HG03280 (cell line): ENCODE measurements around the gene CGB3.
"Not testable (repeated sequence)": the region's sequence is repeated elsewhere in the genome, so short reads cannot be mapped to it uniquely, and the experiment has no call there.

Source experiments
- ATAC-seq: cut with Tn5 transposase; IDR thresholded peaks from one replicate; pipeline ENCODE4 v1.9.1; 2021; ENCODE audit warnings: mild to moderate bottlenecking, moderate library complexity; ENCODE audit not compliant: unreplicated experiment

Gene CGB3

DNA sequence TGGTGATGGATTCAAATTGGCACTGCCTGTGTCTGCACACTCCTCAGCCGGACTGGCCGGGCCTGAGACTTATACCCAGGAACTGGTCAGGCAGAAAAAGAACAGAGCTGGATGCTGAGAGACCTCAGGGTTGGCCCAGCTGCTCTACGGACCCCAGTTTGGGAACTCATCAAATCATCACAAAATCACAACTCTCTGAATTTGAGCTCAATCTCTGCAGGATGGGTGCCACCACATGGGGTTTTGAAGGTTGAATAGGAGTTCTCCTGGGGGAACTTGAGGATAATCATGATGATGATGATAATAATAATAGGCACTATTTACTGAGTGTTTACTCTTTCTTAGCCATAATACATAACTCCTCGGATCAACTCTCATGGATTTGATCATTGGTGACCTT is 18.5 kb upstream of the CGB3 start:
- ATAC-seq: not testable (repeated sequence)

DNA sequence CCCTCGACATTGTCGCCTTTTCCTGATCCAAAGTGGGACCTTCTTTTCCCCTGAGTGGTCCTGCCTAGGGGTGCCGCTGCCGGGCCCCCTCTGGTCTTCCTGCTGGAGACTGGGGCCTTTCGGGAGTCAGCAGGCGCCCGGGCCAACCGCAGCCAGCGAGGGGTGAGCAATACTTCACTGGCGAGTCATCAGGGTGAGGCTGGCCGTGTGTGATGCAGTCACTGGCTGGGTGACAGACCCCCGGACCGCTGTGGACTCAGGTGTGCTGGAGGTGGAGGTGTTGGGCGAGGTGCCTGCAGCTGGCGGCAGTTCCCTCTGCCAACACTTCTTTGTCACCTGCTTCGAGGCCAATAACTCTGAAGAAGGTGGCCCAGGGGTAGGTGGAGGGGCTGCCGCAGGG is 18.0 kb upstream of the CGB3 start:
- ATAC-seq: no peak

DNA sequence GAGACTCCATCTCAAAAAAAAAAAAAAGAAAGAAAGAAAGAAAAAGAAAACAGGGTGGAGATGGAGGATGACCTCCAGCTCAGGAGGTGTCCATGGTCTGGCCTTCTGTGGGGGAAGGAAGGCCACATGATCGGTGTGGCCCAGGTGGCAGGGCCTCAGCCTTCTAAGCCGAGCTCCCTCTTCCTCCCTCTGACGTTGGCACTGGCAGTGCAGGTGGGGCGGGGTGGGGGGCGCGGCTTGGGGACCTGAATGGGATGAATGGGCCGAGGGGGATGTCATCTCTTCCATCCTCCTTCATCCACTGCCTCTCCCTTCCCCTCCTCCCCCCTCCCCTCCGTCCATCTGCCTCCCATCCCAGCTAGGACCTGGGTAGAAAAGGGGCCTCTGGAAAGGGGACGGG is 15.6 kb upstream of the CGB3 start:
- not testable (repeated sequence) for ATAC-seq

DNA sequence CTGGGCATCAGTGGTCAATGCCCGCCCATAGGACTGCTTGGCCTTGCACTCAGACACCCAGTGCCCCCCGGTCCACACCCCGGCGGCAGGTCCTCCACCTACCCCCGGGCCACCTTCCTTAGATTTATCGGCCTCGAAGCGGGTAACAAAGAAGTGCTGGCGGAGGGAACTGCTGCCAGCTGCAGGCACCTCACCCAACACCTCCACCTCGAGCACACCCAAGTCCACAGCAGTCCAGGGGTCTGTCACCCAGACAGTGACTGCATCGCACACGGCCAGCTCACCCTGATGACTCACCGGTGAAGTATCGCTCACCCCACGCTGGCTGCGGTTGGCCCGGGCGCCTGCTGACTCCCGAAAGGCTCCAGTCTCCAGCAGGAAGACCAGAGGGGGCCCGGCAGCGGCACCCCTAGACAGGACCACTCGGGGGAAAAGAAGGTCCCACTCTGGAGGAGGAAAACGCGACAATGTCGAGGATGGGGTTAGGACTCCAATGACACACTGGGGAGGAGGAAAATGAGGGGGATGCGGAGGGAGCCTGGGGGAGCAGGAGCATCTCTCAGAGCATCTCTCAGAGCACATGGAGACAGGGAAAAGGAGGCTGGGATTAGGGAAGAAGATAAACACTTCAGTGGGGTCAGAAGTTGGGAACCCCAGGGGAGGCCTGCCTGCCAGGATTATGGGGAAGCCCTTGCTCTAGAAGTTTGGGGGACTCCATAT is 14.6 kb upstream of the CGB3 start:
- not testable (repeated sequence) for ATAC-seq

DNA sequence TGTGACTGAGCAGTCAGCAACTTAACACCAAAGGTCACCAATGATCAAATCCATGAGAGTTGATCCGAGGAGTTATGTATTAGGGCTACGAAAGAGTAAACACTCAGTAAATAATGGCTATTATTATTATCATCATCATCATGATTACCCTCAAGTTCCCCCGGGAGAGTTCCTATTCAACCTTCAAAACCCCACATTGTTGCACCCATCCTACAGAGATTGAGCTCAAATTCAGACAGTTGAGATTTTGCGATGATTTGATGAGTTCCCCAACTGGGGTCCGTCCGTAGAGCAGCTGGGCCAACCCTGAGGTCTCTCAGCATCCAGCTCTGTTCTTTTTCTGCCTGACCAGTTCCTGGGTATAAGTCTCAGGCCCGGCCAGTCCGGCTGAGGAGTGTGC is 14.0 kb upstream of the CGB3 start:
- not testable (repeated sequence) for ATAC-seq

DNA sequence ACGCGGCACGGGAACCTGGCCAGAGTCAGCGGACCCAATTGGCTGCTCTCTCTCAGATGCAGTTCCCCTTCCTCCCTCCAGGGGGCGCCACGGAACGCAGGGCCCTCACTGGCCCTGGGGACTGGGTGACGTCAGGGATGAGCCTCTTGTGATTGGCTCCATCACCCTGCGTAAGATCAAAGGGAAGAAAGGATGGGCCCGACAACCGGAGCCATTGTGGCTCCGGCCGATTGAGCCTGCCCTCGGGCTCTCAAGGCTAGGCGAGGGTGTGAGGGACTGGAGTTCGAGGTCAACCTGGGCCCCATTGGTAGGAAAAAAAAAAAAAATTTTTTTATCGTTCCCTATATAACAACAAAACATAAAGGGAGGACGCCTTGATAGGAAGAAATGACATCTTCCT is 12.7 kb upstream of the CGB3 start, which contains the start of gene CGB1:
Gene CGB1, minus strand, starts transcription at position 81 of the 400 bp plus-strand sequence. CDS start 184 bp downstream, outside the sequence.
- ATAC-seq: not testable (repeated sequence)

DNA sequence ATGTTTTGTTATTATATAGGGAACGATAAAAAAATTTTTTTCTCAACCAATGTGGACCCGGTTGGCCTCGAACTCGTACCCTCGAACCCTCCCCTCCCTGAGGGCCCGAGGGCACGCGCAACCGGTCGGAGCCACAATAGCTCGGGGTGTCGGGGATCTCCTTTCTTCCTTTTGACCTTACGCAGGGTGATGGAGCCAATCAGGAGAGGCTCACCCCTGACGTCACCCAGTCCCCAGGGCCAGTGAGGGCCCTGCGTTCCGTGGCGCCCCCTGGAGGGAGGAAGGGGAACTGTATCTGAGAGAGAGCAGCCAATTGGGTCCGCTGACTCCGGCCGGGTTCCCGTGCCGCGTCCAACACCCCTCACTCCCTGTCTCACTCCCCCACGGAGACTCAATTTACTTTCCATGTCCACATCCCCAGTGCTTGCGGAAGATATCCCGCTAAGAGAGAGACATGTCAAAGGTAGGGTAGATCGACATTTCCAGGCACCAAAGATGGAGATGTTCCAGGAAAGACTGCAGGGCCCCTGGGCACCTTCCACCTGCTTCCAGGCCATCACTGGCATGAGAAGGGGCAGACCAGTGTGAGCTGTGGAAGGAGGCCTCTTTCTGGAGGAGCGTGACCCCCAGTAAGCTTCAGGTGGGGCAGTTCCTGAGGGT is 7.6 kb upstream of the CGB3 start, which contains the start of gene CGB2:
Gene CGB2, plus strand, starts transcription at position 249 of the 660 bp plus-strand sequence. Its CDS starts 206 bp downstream, at position 455.
- not testable (repeated sequence) for ATAC-seq

DNA sequence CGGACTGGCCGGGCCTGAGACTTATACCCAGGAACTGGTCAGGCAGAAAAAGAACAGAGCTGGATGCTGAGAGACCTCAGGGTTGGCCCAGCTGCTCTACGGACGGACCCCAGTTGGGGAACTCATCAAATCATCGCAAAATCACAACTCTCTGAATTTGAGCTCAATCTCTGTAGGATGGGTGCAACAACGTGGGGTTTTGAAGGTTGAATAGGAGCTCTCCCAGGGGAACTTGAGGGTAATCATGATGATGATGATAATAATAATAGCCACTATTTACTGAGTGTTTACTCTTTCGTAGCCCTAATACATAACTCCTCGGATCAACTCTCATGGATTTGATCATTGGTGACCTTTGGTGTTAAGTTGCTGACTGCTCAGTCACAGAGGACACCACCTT is 6.2 kb upstream of the CGB3 start:
- not testable (repeated sequence) for ATAC-seq

DNA sequence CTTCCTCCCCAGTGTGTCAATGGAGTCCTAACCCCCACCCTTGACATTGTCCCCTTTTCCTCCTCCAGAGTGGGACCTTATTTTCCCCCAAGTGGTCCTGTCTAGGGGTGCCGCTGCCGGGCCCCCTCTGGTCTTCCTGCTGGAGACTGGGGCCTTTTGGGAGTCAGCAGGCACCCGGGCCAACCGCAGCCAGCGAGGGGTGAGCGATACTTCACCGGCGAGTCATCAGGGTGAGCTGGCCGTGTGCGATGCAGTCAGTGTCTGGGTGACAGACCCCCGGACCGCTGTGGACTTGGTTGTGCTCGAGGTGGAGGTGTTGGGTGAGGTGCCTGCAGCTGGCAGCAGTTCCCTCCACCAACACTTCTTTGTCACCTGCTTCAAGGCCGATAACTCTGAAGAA is 5.6 kb upstream of the CGB3 start:
- not testable (repeated sequence) for ATAC-seq

DNA sequence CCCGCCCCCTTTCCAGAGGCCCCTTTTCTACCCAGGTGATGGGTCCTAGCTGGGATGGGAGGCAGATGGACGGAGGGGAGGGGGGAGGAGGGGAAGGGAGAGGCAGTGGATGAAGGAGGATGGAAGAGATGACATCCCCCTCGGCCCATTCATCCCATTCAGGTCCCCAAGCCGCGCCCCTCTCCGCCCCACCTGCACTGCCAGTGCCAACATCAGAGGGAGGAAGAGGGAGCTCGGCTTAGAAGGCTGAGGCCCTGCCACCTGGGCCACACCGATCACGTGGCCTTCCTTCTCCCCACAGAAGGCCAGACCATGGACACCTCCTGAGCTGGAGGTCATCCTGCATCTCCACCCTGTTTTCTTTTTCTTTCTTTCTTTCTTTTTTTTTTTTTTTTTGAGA is 4.6 kb upstream of the CGB3 start:
- ATAC-seq: not testable (repeated sequence)

DNA sequence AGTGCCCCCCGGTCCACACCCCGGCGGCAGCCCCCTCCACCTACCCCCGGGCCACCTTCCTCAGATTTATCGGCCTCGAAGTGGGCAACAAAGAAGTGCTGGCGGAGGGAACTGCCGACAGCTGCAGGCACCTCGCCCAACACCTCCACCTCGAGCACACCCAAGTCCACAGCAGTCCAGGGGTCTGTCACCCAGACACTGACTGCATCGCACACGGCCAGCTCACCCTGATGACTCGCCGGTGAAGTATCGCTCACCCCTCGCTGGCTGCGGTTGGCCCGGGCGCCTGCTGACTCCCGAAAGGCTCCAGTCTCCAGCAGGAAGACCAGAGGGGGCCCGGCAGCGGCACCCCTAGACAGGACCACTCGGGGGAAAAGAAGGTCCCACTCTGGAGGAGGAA is 1.5 kb upstream of the CGB3 start:
- ATAC-seq: not testable (repeated sequence)

DNA sequence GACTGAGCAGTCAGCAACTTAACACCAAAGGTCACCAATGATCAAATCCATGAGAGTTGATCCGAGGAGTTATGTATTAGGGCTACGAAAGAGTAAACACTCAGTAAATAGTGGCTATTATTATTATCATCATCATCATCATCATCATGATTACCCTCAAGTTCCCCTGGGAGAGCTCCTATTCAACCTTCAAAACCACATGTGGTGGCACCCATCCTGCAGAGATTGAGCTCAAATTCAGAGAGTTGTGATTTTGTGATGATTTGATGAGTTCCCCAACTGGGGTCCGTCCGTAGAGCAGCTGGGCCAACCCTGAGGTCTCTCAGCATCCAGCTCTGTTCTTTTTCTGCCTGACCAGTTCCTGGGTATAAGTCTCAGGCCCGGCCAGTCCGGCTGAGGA is 955 bp upstream of the CGB3 start:
- ATAC-seq: not testable (repeated sequence)

DNA sequence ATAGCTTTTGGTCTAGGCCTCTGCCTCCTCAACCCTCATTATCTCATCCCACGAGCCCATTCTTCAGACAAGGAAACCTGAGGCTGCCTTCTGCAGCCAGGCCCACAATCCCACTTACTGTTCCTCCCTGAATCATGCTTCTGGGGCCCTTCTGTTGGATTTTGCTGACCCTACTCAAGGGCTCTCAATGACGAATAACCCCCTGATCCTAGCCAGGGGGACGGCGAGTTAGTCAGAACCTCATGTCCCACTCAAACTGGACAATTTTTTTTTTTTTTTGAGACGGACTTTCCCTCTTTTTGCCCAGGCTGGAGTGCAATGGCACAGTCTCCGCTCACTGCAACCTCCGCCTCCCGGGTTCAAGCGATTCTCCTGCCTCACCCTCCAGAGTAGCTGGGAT is 2.0 kb downstream of the CGB3 start:
- no peak for ATAC-seq

DNA sequence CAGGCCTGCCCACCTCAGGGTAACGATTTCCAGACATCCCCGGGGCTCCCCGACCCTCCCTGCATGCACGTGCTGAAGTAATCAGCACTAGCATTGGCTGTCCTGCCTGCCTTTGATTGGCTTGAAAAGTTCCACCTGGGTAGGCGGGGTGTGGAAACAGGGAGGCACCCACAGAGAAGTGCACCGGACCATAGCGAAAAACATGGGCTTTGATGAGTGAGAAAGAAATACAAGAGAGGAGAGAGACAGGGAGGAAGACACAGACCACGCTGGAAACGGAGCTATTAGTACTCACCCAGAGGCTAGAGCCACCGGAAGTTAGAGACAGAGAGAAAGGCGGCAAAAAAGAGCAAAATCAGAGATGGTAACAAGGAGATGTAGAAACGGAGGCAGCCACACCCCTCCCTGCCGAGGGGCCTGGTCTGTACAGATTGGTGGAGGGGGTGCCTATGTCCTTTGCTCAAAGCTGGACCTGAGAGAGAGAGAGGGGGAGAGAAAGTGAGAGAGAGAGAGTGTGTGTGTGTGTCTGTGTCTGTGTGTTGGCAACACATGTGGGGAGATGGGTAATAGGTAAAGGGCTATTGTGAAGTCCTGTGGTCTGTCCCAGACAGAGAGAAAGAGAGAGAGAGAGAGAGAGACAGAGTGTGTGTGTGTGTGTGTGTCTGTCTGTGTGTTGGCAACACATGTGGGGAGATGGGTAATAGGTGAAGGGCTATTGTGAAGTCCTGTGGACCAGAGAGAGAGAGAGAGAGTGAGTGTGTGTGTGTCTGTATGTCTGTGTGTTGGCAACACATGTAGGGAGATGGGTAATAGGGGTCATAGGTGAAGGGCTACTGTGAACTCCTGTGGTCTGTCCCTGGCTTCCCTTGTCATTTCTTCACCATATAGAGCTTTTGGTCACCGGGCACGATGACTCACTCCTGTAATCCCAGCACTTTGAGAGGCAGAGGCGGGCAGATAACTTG is 2.9 kb downstream of the CGB3 start:
- no peak for ATAC-seq

DNA sequence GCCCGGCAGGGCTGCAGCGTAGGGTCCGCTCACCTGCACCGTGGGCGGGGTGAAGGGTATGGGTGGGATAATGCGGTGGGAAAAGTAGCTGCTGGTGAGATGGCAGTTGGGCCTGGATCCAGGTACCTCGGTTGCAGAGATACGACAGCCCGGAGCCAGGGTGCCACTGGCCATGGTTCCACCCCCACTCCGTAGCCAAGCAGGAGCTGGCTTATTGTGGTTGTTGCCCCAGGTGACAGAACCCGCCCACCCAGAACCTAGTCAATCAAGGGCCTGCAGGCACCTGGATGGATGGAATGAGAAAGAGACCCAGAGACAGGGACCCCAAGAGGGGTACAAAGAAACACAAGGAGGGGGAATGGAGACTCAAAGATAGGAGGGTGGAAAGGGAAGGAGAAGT is 3.8 kb downstream of the CGB3 start:
- ATAC-seq: no peak

DNA sequence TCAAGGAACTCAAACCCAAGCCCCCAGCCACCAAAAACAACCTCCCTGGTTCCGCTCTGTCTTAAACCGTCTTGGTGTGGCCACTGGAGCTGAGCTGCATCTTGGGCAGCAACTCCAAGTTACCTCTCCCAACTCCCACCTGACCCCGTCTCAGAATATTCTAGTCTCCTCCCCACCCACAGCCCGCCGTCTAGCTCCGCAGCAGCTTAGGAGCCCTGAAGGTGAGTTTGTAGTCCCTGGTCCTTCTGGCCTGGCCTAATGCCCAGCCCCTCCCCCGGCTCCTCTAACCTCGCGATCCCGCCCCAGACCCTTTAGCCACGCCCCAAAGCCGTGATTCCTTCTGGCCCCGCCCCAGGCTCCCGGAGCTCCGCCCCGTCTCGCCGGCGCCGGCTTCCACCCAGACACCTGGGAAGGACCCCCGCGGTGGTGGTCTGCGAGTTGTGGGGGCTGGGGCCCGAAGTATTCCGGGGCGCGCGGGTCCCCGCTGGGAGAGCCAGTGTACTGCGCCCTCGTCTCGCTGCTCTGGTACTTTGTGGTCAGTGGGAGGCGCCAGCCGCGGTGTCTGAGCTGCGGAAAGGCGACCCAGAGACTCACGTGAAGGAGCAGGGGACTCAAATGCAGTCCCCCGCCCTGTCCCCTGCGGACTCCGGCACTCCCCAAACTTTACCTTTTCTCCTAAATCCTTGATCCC is 4.7 kb downstream of the CGB3 start:
- peak; percentile 56 for ATAC-seq

DNA sequence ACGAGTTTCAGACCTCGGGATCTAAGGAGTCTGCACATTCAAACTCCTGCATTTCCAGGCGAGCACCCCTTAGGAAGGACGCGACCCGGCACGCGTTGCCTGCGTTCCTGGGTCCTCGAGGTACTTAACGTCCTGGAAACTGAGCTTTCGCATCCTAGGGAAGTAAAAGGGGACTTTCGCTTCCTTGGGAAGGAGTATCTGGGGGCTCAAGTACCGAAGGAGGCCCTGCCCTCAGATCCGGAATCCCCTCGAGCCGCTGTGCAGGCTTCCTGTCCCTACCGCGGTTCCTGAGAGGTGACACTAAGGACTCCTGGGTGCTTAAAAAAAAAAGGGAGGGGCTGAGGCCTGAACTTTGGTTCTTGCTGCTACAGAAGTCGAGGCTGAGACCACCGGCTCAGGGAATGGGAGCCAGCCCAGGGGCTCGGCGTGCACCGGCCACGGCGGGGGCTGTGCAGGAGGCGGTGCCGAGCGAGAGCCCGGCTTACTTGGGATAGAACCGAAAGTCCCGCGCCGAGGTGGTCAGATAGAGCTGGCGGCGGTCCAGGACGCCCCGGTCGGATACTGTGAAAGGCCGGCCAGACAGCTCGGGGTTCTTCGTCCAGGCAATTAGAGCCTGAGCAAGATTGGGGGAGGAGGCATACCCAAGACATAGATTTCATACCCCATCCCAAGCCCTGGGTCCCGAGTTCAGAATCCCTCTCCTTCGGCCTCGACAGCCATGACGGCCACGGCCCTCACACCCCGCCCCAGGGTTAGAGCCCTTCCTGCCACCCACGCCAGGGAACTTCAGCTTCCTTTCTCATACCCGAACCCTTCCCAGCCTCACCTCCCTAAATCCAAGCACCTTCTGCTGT is 5.5 kb downstream of the CGB3 start:
- not testable (repeated sequence) for ATAC-seq

DNA sequence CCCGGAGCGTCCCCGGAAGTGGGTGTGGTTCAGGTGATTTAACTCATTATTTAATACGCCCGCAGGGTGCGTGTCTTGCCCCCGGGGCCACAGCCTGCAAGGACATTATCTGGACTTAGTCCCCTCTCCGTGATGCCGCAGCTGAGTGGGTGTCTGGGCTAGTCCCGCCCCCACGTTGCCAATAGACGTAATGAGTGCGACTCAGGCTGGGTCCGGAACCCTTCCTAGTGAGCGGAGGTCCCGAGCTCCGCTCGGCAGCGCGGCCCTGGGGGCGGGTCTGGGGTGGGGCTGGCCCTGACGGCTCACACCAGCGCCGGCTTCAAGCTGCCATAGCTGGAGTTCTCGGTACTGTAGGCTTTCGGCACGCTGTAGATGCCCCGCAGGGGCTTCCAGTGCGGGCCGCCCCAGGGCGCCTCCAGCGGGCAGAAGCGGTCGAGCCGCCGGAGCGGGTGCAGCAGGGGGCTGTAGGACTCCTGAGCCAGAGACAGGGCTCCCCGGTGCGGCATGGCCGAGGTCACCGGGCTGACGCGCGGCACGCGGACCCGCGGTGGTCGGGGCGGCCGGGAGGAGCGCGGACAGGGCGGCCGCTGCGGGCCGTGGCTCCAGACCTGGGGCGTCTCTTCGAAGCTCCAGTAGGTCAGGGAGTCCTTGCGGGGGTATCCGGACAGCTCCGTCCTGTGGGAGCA is 6.3 kb downstream of the CGB3 start:
- ATAC-seq: peak; percentile 43

DNA sequence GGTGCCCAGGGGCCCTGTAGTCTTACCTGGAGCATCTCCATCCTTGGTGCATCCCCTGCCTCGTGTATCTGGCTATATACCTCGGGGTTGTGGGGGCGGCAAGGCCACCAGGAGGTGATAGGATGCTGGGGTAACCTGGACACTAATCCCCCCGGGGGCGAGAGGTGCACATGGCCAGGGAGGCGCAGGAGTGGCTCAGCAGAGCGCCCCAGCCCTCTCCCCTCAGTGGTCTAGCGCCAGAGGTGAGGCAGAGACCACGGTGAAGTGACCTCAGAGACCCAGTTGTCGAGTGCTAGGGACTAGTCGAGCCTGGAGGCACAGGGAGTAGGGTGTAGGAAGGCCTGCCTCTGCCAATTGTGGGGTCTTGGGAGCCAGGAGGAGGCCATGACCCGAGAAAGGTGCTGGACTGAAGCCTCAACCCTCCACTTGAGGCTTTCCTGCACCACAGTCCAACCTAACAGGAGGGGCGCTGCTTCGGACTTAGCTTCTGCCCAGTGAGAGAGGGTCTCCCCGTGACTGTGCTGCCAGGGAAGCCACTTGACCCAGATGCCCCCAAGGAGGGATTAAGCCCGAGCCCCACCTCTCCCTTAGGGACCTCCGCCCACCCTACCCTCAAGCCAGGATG is 7.0 kb downstream of the CGB3 start, which contains the start of gene LHB:
Gene LHB, minus strand, starts transcription at position 51 of the 625 bp plus-strand sequence. Its CDS starts 10 bp downstream, at position 41.
- ATAC-seq: no peak
